GM19397 (cell line): ENCODE data around the gene RAI2.

ENCODE experiments used
- ATAC-seq: cut with Tn5 transposase; IDR thresholded peaks from one replicate; pipeline ENCODE4 v1.9.1; 2021; ENCODE audit warnings: mild to moderate bottlenecking, moderate library complexity; ENCODE audit not compliant: unreplicated experiment

RAI2 gene

DNA sequence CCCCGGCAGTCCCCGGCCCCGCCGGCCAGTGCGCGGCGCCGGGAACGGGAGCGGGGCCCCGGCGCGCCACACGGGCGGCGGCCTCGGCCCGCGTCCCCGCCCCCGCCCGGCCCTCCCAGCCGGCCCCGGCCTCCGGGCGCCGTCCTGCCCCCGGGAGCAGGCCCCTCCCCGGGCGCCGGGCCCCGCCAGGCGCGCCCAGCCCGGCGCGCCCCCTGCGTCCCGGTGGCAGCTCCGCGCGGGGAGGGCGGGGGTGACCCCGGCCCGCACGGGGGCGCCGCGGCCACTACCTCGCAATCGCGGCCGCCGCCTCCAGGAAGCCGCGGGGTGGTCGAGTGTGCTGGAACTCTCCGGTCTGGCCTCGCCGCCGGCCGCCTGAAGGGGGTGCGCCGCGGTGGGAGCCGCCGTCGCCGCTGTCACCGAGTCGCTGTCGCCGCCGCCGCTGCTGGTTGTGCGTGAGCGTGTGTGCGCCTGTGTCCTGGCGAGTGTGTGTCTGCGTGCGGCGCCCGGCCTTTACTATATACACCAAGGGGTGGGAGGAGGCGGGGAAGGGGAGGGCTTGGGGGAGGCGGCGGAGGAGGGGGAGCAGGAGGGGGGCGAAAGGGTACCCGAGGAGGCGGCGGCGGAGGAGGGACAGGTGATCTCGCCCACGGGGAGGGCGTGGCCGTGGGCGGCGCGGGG lies at the start of gene RAI2:
Gene RAI2 (minus strand): TSS at position 488 of the 678 bp plus-strand sequence. CDS start 59,288 bp downstream, outside the sequence.
- no peak for ATAC-seq

DNA sequence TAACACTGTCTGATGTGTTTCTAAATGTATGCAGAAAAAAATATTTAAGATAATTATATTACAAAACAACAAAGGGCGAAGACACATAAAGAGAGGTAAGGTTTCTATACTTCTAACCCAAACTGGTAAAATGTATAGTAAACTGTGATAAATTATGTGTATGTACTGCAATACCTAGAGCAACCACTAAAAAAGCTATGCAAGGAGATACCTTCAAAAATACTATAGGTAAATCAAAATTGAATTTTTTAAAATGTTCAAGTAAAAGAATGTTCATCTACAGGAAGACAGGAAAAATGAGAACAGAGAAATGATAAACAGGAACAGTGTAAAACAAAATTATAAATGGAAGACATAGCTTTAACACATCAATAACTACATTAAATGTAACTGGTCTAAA lies 27.3 kb upstream of the RAI2 start:
- no peak for ATAC-seq

GRCh38 chrX:17882680-17883079 lies 21.6 kb upstream of the RAI2 start:
- ATAC-seq, result no peak

DNA sequence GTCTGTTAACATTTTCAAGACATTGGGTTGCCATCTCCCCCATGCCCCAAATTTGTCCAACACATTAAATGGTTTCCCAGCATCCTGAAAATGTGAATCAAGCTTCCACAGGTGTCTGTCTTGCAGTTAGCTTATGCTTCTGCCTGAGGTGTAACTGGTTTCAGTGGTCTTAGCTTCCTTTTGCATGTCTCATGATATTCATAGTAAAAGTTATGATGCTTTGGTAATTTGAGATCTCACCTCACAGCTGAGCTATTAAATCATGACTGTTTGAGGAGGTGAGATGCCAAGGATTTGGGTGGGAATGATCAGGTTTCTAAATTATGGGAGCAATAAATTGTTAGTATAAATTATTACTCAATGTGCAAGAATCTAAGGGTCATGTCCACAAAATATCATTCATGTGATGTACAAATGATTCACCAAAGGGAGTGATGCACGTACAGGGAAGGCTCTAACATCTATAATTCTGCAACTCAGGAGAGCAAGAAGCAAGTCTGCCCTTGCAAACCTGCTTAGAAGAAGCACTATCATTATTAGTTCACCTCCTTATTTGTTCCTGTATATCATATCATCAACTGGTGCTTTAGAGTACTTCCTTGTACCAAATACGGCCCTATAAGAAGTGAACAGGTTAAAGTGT lies 17.1 kb upstream of the RAI2 start:
- ATAC-seq, result no peak

DNA sequence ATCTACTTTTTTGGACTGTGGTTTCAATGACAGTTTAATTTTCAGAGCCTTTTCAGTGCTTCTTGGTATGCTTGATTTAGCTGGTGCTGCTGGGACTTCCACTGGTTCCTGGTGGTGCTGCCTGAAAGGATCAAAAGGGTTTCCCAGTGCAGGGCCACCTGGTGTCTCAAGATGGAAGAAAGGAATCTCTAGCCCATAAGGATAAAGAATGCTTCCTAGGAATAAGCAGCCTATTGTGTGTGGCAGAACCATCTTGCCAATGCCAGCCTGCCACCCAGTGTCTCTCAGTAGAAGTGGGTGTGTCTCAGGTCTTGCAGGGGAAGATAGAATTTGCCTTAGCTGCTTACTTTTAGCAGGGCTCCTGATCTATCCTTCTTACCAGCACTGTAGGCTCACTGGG lies 15.0 kb upstream of the RAI2 start:
- no peak for ATAC-seq

DNA sequence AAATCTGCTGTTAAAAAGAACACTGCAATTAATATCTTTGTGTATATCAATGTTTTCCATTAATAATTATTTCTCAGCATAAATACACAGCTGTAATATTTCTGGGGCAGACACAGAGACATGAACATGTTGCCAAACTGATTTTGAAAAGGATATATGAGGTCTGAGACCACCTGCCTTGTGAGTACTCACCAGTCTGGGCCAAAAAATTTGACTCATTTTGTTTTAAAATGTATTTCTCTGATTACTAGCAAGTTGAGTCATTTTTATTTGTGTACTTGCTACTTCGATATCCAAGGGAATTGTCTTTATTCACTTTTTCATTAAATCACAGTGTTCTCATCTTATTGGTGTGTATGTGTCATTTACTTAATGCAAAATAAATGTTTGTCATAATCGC lies 8.5 kb upstream of the RAI2 start:
- ATAC-seq, result no peak

DNA sequence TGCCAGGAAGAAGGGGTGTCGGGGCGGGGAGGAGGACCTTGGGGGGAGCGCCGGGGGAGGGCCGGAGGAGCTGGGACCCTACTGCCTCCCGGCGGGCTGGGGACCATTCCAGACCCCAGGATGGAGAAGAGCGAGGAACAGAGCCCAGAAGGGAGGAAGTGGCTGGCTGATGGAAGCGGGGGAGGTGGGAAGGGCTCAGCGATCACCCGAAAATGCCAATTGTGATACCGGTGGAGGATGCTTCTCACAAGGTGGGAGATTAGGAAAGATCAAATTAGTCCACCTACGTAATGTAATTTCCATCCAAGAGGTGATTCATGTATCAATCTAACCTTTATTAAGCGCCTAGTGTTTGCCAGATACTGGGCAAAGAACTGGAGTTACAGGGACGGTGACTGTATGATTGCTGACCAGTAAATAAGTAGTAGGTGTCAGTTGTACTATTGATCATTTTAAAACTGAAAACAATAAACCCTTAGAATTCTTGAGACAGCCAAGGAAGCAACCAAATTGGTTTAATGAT lies 452 bp upstream of the RAI2 start:
- no peak for ATAC-seq

- no peak for ATAC-seq
Measured at GRCh38 chrX:17860179-17860780, 818 bp downstream of the RAI2 start.

DNA sequence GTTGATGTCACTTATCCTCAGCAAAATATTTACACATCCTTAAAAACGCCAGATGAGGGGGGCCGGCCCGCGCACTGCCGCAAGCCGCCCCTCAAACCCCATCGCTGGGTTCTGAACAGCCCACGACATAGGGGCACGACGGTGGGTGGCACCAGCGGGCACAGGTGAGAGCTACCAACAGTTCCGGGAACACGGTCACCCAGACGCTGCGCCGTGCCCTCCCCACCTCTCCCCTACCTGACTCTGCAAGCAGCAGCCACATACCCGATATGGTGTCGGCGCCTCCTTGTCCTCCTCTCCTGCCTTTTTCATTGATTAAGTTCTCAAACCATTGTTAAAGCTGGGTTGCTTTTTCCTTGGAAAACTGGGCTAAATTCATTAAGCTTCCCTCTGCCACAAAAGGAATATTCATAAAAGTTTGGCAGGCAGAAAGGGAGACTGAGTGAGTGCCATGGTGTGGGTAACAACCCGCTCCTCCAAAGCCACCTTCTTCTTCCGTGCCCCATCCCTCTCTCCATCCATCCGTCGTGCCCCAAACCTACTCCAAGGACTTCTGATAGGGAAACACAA lies 1.4 kb downstream of the RAI2 start:
- ATAC-seq, result no peak

DNA sequence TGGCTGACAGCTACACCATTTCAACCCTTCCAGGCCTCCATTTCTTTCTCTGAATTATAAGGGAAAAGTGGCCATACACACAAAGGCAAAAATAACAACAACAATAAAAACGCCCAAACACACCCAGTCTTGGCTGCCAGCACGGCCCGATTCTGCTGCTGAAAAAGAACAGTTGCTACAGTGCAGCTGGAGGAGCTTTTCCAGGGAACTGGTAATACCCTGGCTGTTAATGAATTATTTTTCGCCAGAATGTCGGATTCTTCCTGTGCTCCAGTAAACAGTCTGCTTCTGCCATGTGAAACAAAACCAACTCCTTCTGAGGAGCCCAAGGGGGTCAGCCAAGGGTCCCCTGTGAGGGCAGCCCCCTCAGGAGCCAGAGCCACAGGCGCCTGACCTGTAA lies 6.6 kb downstream of the RAI2 start:
- no peak for ATAC-seq

DNA sequence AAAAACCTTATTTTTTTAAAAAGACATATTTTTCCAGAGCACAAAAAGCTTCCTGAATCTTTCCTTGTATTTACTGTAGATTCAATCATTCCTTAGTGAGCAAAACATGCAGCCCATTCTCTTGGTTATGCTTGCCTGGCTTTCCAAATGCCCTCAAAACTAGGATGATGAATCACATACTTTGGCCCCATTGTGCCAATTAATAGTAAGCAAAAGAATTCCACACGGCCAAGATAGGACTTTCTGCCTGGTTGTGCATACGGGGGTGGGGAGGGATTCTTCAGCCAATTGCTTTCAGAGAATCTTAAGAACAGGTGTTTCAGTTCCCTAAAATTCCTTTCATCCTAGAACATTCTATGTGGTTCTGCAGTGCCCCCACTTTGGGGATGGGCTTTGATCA lies 7.0 kb downstream of the RAI2 start:
- no peak for ATAC-seq

- no peak for ATAC-seq
Measured at GRCh38 chrX:17851874-17852273, 9.2 kb downstream of the RAI2 start.

- no peak for ATAC-seq
Measured at GRCh38 chrX:17848545-17849265, 12.4 kb downstream of the RAI2 start.

- no peak for ATAC-seq
Measured at GRCh38 chrX:17846045-17846444, 15.1 kb downstream of the RAI2 start.

- no peak for ATAC-seq
Measured at GRCh38 chrX:17844236-17844635, 16.9 kb downstream of the RAI2 start.

- ATAC-seq, result no peak
Measured at GRCh38 chrX:17842769-17843525, 18.2 kb downstream of the RAI2 start.

DNA sequence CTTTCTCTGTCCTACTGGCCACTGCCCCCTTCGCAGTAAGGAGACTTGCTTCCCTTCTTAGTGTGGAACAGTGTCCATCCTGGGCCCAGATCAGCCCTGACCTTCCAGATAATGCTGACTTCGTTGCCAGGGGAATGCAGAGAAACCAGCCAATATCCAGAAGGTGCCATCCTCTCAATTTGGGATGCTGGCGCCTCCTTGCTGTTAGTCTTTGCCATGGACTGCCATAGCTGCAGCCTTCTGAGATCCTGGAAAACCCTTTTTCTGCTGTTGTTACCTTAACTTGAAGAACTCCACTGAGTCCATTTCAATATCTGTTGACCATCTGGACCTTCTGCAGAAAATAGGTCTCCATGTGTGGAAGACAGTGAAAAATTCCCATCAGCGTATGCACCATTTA lies 21.8 kb downstream of the RAI2 start:
- ATAC-seq, result no peak

DNA sequence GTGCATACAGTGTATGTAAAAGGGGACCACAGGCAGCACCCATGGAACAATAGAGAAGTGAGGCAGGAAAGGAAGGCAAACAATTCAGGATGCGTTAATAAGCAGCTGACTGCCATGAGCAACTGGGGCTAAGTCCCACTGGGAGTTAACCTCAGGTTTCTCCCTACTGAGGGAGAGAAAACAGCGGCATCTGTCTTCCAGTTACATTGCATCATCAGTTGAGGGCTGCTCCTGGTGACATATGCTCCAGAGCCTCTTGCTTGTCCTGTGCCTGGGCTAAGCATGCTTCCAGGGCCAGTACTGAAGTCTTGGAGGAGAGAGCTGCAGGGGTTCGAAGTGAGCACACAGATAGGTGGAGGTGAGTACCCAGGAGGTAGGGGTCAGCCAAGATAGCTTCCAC lies 24.3 kb downstream of the RAI2 start:
- no peak for ATAC-seq

DNA sequence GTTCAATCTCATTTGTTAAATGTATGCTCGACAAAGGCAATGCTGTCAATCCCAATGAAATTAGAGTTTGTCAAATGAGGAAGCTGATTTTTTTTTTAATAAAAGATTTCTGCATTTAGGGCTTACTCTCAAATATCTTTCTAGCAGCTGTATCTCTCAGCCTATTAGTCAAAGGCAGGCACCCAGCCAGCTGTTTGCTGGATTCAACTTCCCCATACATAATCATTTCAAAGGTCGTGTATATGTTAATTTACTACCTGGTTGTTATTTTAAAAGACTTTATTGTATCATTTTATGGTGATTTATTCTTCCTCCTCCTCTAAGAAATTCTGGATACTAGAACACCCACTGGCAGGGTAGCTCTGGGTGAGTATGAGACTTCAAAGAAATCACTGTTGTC lies 27.1 kb downstream of the RAI2 start:
- ATAC-seq, result no peak

- ATAC-seq, result no peak
Measured at GRCh38 chrX:17831255-17831654, 29.8 kb downstream of the RAI2 start.
